GM12891 (cell line): ENCODE measurements around the gene INO80E.

Experiments used
- PAX5 ChIP-seq: IDR thresholded peaks from 2 replicates; pipeline ENCODE4 v1.6.1; 2011; ENCODE audit warnings: low read length, moderate library complexity, mild to moderate bottlenecking; ENCODE audit not compliant: insufficient read depth, severe bottlenecking
- POLR2A ChIP-seq: IDR thresholded peaks from 2 replicates; pipeline ENCODE4 v1.6.1; 2011; ENCODE audit warnings: low read depth, low read length, control low read depth
- POLR2AphosphoS5 ChIP-seq: IDR thresholded peaks from 2 replicates; pipeline ENCODE4 v1.6.1; 2011; ENCODE audit warnings: low read depth, low read length, control low read depth
- POU2F2 ChIP-seq: IDR thresholded peaks from 2 replicates; pipeline ENCODE4 v1.6.1; 2011; ENCODE audit warnings: low read depth, mild to moderate bottlenecking, control low read depth, low read length, moderate library complexity
- SPI1 ChIP-seq: IDR thresholded peaks from 2 replicates; pipeline ENCODE4 v1.6.1; 2011; ENCODE audit warnings: low read depth, low read length, control low read depth
- TAF1 ChIP-seq: IDR thresholded peaks from 2 replicates; pipeline ENCODE4 v1.6.1; 2011; ENCODE audit warnings: low read depth, low read length, control low read depth

DNA sequence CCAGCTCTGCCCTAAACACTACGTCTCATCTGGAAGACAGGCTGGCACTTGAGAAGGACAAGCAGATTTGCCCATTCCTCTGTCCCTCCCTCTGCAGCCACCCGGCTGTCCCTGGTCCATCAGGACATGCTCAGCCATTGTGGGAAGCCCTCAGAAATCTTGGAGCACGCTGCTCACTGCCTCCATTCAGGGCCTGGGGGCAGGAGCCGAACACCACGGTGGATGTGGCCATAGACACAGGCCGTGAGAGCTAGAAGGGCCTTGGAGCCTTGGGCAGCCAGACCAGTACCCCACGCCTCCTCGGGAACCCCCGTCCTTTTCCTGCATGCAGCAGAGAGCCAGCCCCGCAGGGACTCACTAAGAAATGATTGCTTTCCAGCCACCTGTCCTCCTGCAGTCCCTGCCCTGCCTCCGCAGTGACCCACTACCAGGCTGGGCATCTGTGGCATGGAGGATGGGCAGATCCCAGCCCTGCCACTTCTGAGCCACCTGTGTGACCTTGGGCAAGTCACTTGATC lies 11.4 kb downstream of the INO80E start:
- TF ChIP-seq POLR2AphosphoS5 (no peak), POLR2A (no peak), TAF1 (no peak), POU2F2 (no peak), SPI1 (no peak), PAX5 (no peak)
